22Rv1 (cell line): Measurements from ENCODE around the gene KIF23.

ENCODE experiments used
- CTCF ChIP-seq: fragments of 450-650 bp; IDR thresholded peaks from 2 replicates; pipeline ENCODE4 v1.5.1; 2017; ENCODE audit warnings: mild to moderate bottlenecking
- ZFX ChIP-seq: fragments of 450-650 bp; IDR thresholded peaks from 2 replicates; pipeline ENCODE4 v1.6.1; 2017; ENCODE audit warnings: antibody characterized with exemption, borderline replicate concordance

- TF ChIP-seq CTCF, result no peak
- no peak for TF ChIP-seq ZFX
Measured at GRCh38 chr15:69439623-69440022, 25.5 kb downstream of the KIF23 start.
